IMR-90 (cell line): ENCODE results near the gene SP9. TPM values are rescaled to one million over a fixed set of nuclear protein-coding genes. Genes with fewer than 3 reads are reported as not detected.

Source experiments
- ATAC-seq: fragments of 200-7000 bp; cut with Tn5 transposase; 2 replicates; pipeline ENCODE4 v1.9.1; 2020; ENCODE audit warnings: low read depth, mild to moderate bottlenecking, moderate library complexity
- BruUV-seq: library from RNA; stranded (reverse); fragments of 400-500 nt; replicated peaks from 2 replicates; lab custom pipeline; 2021; lab: Mats Ljungman, UMichigan
- CTCF ChIA-PET: fragments of 300-600 bp; formaldehyde crosslinking; extraction: SDS; loops from one replicate; lab custom pipeline; 2021; ENCODE audit warnings: antibody characterized with exemption; lab: Yijun Ruan, JAX
- POLR2A ChIA-PET: fragments of 300-600 bp; sonication (Branson Sonifier 250); formaldehyde crosslinking; loops from one replicate; lab custom pipeline; 2022; ENCODE audit warnings: antibody characterized with exemption; ENCODE audit not compliant: unreplicated experiment; lab: Charles Lee
- DNase-seq: peaks from one replicate; pipeline ENCODE4 v3.0.0; 2013
- H2AFZ ChIP-seq: replicated peaks from 2 replicates; pipeline ENCODE3; 2013; ENCODE audit warnings: low read length, mild to moderate bottlenecking; ENCODE audit not compliant: poor library complexity
- H2AK5ac ChIP-seq: 2 replicates; pipeline ENCODE4 v1.6.1; 2013; ENCODE audit warnings: low read depth, low read length, inconsistent platforms
- H2AK9ac ChIP-seq: replicated peaks from 2 replicates; pipeline ENCODE3; 2013; ENCODE audit warnings: mild to moderate bottlenecking, low read depth, low read length, moderate library complexity; ENCODE audit not compliant: poor library complexity
- H2BK120ac ChIP-seq: 2 replicates; pipeline ENCODE4 v1.6.1; 2013; ENCODE audit warnings: low read depth, low read length, inconsistent platforms
- H2BK15ac ChIP-seq: 3 replicates; pipeline ENCODE4 v1.6.1; 2013; ENCODE audit warnings: low read depth, low read length, inconsistent platforms
- H2BK20ac ChIP-seq: 2 replicates; pipeline ENCODE4 v1.6.1; 2013; ENCODE audit warnings: low read depth, mild to moderate bottlenecking, inconsistent platforms, low read length, moderate library complexity
- H2BK5ac ChIP-seq: 2 replicates; pipeline ENCODE4 v1.6.1; 2013; ENCODE audit warnings: mild to moderate bottlenecking, low read depth, low read length, inconsistent platforms; ENCODE audit not compliant: poor library complexity, severe bottlenecking
- H3K14ac ChIP-seq: replicated peaks from 2 replicates; pipeline ENCODE4 v1.6.1; 2013; ENCODE audit warnings: low read depth, low read length, inconsistent platforms
- H3K18ac ChIP-seq: 2 replicates; pipeline ENCODE4 v1.6.1; 2013; ENCODE audit warnings: low read depth, low read length, control low read depth
- H3K23ac ChIP-seq: 2 replicates; pipeline ENCODE4 v1.6.1; 2013; ENCODE audit warnings: low read depth, low read length, inconsistent platforms
- H3K27ac ChIP-seq: 2 replicates; pipeline ENCODE4 v1.5.1; 2013; ENCODE audit warnings: mild to moderate bottlenecking, control low read depth, low read length; ENCODE audit not compliant: insufficient read depth
- H3K27me3 ChIP-seq: 2 replicates; pipeline ENCODE4 v1.6.1; 2013; ENCODE audit warnings: low read length; ENCODE audit not compliant: control insufficient read depth, insufficient read depth
- H3K36me3 ChIP-seq: 2 replicates; pipeline ENCODE4 v1.6.1; 2013; ENCODE audit warnings: low read length, mixed read lengths; ENCODE audit not compliant: control insufficient read depth, insufficient read depth
- H3K4ac ChIP-seq: 2 replicates; pipeline ENCODE4 v1.6.1; 2013; ENCODE audit warnings: low read depth, low read length, inconsistent platforms
- H3K4me1 ChIP-seq: 2 replicates; pipeline ENCODE4 v1.6.1; 2013; ENCODE audit warnings: low read length, mixed read lengths; ENCODE audit not compliant: control insufficient read depth, insufficient read depth
- H3K4me2 ChIP-seq: 2 replicates; pipeline ENCODE4 v1.6.1; 2013; ENCODE audit warnings: low read depth, mild to moderate bottlenecking, control low read depth, low read length, moderate library complexity
- H3K4me3 ChIP-seq: 2 replicates; pipeline ENCODE4 v1.5.1; 2013; ENCODE audit warnings: low read depth, mild to moderate bottlenecking, control low read depth, low read length, moderate library complexity; ENCODE audit not compliant: insufficient read depth
- H3K56ac ChIP-seq: 2 replicates; pipeline ENCODE4 v1.6.1; 2013; ENCODE audit warnings: low read length, inconsistent platforms; ENCODE audit not compliant: insufficient read depth; ENCODE audit errors: extremely low read depth
- H3K79me1 ChIP-seq, 2 experiments: 2 replicates each; pipeline ENCODE4 v1.6.1; 2013; ENCODE audit warnings: low read length in 2 of 2, inconsistent platforms in 1 of 2, low read depth in 1 of 2
- H3K9ac ChIP-seq: 2 replicates; pipeline ENCODE4 v1.6.1; 2013; ENCODE audit warnings: low read depth, low read length, control low read depth
- H3K9me1 ChIP-seq: 2 replicates; pipeline ENCODE4 v1.6.1; 2013; ENCODE audit warnings: low read length, inconsistent platforms; ENCODE audit not compliant: insufficient read depth
- H3K9me3 ChIP-seq: 2 replicates; pipeline ENCODE4 v1.6.1; 2013; ENCODE audit warnings: low read length; ENCODE audit not compliant: control insufficient read depth, insufficient read depth
- H4K20me1 ChIP-seq: 2 replicates; pipeline ENCODE4 v1.6.1; 2013; ENCODE audit warnings: low read length, inconsistent platforms; ENCODE audit not compliant: insufficient read depth
- H4K5ac ChIP-seq: 2 replicates; pipeline ENCODE4 v1.6.1; 2013; ENCODE audit warnings: mild to moderate bottlenecking, low read depth, low read length, control low read depth
- H4K8ac ChIP-seq, 2 experiments: 2 replicates each; pipeline ENCODE4 v1.6.1; 2013; ENCODE audit warnings: low read depth in 2 of 2, low read length in 2 of 2, control low read depth in 1 of 2, inconsistent platforms in 1 of 2
- H4K91ac ChIP-seq: 2 replicates; pipeline ENCODE4 v1.6.1; 2013; ENCODE audit warnings: low read depth, low read length, inconsistent platforms; ENCODE audit not compliant: insufficient read depth
- BHLHE40 ChIP-seq: fragments of 150-350 bp; IDR thresholded peaks from 2 replicates; pipeline ENCODE4 v1.6.1; 2016; ENCODE audit warnings: mild to moderate bottlenecking, low read depth, low read length
- CEBPB ChIP-seq: IDR thresholded peaks from 2 replicates; pipeline ENCODE4 v1.6.1; 2012; ENCODE audit warnings: low read depth, low read length, improper control_type of control experiment
- CHD1 ChIP-seq: IDR thresholded peaks from 2 replicates; pipeline ENCODE4 v1.6.1; 2012; ENCODE audit warnings: low read depth, low read length, improper control_type of control experiment
- FOS ChIP-seq: fragments of 150-350 bp; IDR thresholded peaks from 2 replicates; pipeline ENCODE4 v1.6.1; 2016; ENCODE audit warnings: low read depth, low read length
- MAFK ChIP-seq: IDR thresholded peaks from 2 replicates; pipeline ENCODE4 v1.6.1; 2012; ENCODE audit warnings: low read depth, low read length, improper control_type of control experiment
- NFE2L2 ChIP-seq: fragments of 150-350 bp; IDR thresholded peaks from 2 replicates; pipeline ENCODE4 v1.6.1; 2016; ENCODE audit warnings: low read depth, mild to moderate bottlenecking, low read length
- POLR2A ChIP-seq: IDR thresholded peaks from 2 replicates; pipeline ENCODE4 v1.6.1; 2012; ENCODE audit warnings: mild to moderate bottlenecking, low read depth, low read length
- RAD21 ChIP-seq: IDR thresholded peaks from 2 replicates; pipeline ENCODE4 v1.6.1; 2012; ENCODE audit warnings: low read length, improper control_type of control experiment
- RFX5 ChIP-seq: IDR thresholded peaks from 2 replicates; pipeline ENCODE4 v1.8.0; 2012; ENCODE audit warnings: low read depth, mild to moderate bottlenecking, low read length, moderate library complexity
- SMC3 ChIP-seq: fragments of 150-350 bp; IDR thresholded peaks from 2 replicates; pipeline ENCODE4 v1.6.1; 2016; ENCODE audit warnings: low read depth, mild to moderate bottlenecking, antibody characterized with exemption, low read length, moderate library complexity
- WGBS, 2 experiments: methylation state at CpG; one replicate each; pipeline versions ENCODE4 v1.1.5 to v1.1.7; 2013; ENCODE audit warnings: missing lambda C conversion rate in 2 of 2; ENCODE audit not compliant: insufficient read length in 1 of 2; ENCODE audit errors: extremely low coverage in 2 of 2; 5-methylcytosine and 5-hydroxymethylcytosine counted together
- dilution Hi-C: fragments of 300-500 bp; cut with HindIII; formaldehyde crosslinking; loops from one replicate; pipeline ENCODE4 v1.14.3; 2018; ENCODE audit warnings: low sequenced_read_pairs; ENCODE audit not compliant: unreplicated experiment
- in situ Hi-C: fragments of 300-500 bp; cut with MboI; formaldehyde crosslinking; loops from 3 replicates; pipeline ENCODE4 v1.14.3; 2019; ENCODE audit warnings: low sequenced_read_pairs, inconsistent platforms, mixed read lengths
- intact Hi-C: fragments of 100-400 bp; cut with micrococcal nuclease; formaldehyde crosslinking; loops from 2 replicates; pipeline ENCODE4 v1.10.0; 2022
- polyA plus RNA-seq, 3 experiments: library from polyadenylated mRNA; depleted of rRNA; stranded (reverse); fragments of >200 nt; gene quantifications; 2 replicates each; pipeline ENCODE4 v1.2.3, GENCODE V29; 2012; ENCODE audit warnings: low replicate concordance in 1 of 3
- total RNA-seq: library from RNA; depleted of rRNA; stranded (reverse); fragments of >200 nt; gene quantifications from 2 replicates; pipeline ENCODE4 v1.2.3, GENCODE V29; 2012
- TF ChIP-seq, protein P1 (sequence below): conservative IDR thresholded peaks from 2 replicates; pipeline ENCODE4 v1.5.1; 2012; ENCODE audit warnings: mild to moderate bottlenecking, low read depth, low read length, improper control_type of control experiment
- TF ChIP-seq, protein P2 (sequence below): fragments of 150-350 bp; IDR thresholded peaks from 2 replicates; pipeline ENCODE4 v1.6.1; 2016; ENCODE audit warnings: low read depth, mild to moderate bottlenecking, low read length, moderate library complexity, borderline replicate concordance
- TF ChIP-seq, protein P3 (sequence below): fragments of 150-350 bp; IDR thresholded peaks from 2 replicates; pipeline ENCODE4 v1.6.1; 2017; ENCODE audit warnings: mild to moderate bottlenecking, antibody characterized with exemption, low read length, low read depth

The SP9 gene
- total and polyA plus RNA-seq, 2 of the 4 experiments (the other 2 are of a cell fraction), result not detected

DNA sequence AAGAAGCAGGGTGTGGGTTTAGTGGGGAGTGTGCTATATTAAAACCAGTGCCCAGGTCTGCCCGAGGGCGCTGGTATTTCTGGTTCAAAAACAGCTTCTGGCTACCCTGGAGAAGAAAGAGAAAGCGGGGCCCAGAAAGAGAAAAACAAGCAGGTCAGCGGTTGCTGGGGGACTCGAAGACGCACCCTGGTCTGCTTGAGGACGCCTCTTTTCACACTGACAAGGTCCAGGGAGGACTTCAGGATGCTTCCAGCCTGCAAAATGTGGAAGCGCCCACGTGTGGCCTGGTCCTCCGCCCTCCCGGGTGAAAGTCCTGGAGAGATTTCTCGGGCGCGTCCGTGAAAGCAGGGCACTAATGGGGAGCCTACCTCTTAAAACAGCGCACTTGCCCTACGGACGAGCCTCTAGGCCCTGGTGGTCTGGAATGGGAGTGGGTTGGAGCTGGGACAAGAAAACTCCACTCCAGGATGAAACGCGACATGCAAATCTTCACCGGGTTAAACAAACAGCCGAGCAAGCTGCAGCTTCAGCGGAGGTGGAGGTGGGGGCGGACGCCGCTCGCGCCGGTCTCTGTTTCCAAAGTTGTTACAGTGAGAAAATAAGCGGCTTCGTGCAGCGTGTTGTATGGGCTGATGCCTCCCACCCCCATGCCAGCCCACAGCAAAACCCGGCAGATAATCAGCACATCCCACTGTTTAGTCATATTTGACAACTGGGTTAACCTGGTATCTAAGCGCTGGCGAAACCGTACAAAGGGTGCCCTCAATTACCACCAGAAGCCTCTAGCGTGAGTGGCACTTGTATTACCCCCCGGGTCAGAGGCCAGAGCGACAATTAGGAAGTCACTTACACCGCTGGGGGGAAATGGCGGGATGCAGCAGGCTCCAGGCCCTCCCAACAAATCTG is 1.1 kb upstream of the SP9 start:
- Histone ChIP-seq H3K9ac (no peak overlapping the region), H2BK20ac (no peak overlapping the region), H3K4me3 (no peak overlapping the region), H3K4ac (no peak overlapping the region), H4K20me1 (peaks cover 21% of the 10 kb centered on the region; the same call in 1 of the 2 replicates), H3K56ac (no peak overlapping the region), H3K4me2 (no peak overlapping the region), H3K18ac (no peak overlapping the region), H3K79me1 (no peaks in the 10 kb centered on the region), H3K4me1 (peaks cover 12% of the 10 kb centered on the region), H3K27me3 (peaks cover 92% of the 10 kb centered on the region), H3K9me3 (peaks cover 13% of the 10 kb centered on the region), H2BK5ac (no peak overlapping the region), H2AK9ac (no peak overlapping the region), H2BK120ac (no peak overlapping the region), H4K8ac (no peak overlapping the region), H4K91ac (no peak overlapping the region), H2AK5ac (no peak overlapping the region), H3K14ac (no peak overlapping the region), H2AFZ (peak overlapping the region; percentile 1), H4K5ac (no peak overlapping the region), H3K9me1 (no peaks in the 10 kb centered on the region), H3K27ac (no peak overlapping the region), H2BK15ac (no peak overlapping the region), H3K36me3 (no peaks in the 10 kb centered on the region), H3K23ac (no peak overlapping the region)
- intact Hi-C loops, result no loop called here
- TF ChIP-seq CEBPB, result no peak
- no peak for TF ChIP-seq POLR2A
- no peak for TF ChIP-seq CHD1
- TF ChIP-seq MAFK, result no peak
- TF ChIP-seq, protein P1, sequence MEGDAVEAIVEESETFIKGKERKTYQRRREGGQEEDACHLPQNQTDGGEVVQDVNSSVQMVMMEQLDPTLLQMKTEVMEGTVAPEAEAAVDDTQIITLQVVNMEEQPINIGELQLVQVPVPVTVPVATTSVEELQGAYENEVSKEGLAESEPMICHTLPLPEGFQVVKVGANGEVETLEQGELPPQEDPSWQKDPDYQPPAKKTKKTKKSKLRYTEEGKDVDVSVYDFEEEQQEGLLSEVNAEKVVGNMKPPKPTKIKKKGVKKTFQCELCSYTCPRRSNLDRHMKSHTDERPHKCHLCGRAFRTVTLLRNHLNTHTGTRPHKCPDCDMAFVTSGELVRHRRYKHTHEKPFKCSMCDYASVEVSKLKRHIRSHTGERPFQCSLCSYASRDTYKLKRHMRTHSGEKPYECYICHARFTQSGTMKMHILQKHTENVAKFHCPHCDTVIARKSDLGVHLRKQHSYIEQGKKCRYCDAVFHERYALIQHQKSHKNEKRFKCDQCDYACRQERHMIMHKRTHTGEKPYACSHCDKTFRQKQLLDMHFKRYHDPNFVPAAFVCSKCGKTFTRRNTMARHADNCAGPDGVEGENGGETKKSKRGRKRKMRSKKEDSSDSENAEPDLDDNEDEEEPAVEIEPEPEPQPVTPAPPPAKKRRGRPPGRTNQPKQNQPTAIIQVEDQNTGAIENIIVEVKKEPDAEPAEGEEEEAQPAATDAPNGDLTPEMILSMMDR, result no peak
- TF ChIP-seq, protein P2, sequence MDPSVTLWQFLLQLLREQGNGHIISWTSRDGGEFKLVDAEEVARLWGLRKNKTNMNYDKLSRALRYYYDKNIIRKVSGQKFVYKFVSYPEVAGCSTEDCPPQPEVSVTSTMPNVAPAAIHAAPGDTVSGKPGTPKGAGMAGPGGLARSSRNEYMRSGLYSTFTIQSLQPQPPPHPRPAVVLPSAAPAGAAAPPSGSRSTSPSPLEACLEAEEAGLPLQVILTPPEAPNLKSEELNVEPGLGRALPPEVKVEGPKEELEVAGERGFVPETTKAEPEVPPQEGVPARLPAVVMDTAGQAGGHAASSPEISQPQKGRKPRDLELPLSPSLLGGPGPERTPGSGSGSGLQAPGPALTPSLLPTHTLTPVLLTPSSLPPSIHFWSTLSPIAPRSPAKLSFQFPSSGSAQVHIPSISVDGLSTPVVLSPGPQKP, result no peak
- no peak for TF ChIP-seq RFX5
- TF ChIP-seq SMC3, result no peak
- TF ChIP-seq FOS, result no peak
- no peak for TF ChIP-seq NFE2L2
- TF ChIP-seq, protein P3, sequence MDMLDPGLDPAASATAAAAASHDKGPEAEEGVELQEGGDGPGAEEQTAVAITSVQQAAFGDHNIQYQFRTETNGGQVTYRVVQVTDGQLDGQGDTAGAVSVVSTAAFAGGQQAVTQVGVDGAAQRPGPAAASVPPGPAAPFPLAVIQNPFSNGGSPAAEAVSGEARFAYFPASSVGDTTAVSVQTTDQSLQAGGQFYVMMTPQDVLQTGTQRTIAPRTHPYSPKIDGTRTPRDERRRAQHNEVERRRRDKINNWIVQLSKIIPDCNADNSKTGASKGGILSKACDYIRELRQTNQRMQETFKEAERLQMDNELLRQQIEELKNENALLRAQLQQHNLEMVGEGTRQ, result no peak
- no peak for TF ChIP-seq BHLHE40
- TF ChIP-seq RAD21, result no peak
- DNase-seq, result no peak
- no TSS peak for BruUV-seq
- ChIA-PET POLR2A (interaction anchor here (0.6 kb wide), 1 partner anchor 656 kb away, joined by 4 read pairs; no protein-coding TSS in a partner anchor), CTCF (interaction anchor here (1.0 kb wide), 1 partner anchor 9 kb away, joined by 3 read pairs; no protein-coding TSS in a partner anchor)
- in situ Hi-C loops, result loop anchor here (25.0 kb wide), 2 partner anchors 746 to 1521 kb away; no protein-coding TSS in a partner anchor
- 8% methylated on average over 4 of the region's 41 CpGs; no CpG with 5 or more reads in 1 of the 2 experiments for WGBS, 2 experiments
- ATAC-seq, result no peak
- dilution Hi-C loops, result no loop called here
